ENCODE data around the gene AKT1S1.

GRCh38 chr19:49854378-49855263, 22.5 kb downstream of the AKT1S1 start:
- no peak for TF ChIP-seq EZH2 (IDR thresholded peaks at IDR 0.05; ENCODE audit: borderline replicate concordance, low read depth, low read length, poor library complexity, severe bottlenecking)
- no peak for TF ChIP-seq CTCF (conservative IDR thresholded peaks at IDR 0.05; ENCODE audit: low read depth, low read length)
